H9 (cell line): Measurements from ENCODE around the gene RNF175. TPM values are rescaled to one million over a fixed set of nuclear protein-coding genes. Genes with fewer than 3 reads are reported as not detected.

Source experiments
- DNase-seq: peaks from one replicate; pipeline ENCODE4 v3.0.0-alpha.2; 2017
- H2AFZ ChIP-seq: one replicate; pipeline ENCODE4 v1.6.1; 2013; ENCODE audit warnings: mild to moderate bottlenecking, low read length, control low read depth, moderate library complexity
- H2AK5ac ChIP-seq: 2 replicates; pipeline ENCODE4 v1.6.1; 2013; ENCODE audit warnings: low read length, control low read depth, mixed read lengths; ENCODE audit not compliant: insufficient read length
- H2BK120ac ChIP-seq: one replicate; pipeline ENCODE4 v1.6.1; 2013; ENCODE audit warnings: low read depth, mild to moderate bottlenecking, low read length, control low read depth, inconsistent platforms; ENCODE audit not compliant: poor library complexity, severe bottlenecking
- H2BK12ac ChIP-seq: 2 replicates; pipeline ENCODE4 v1.6.1; 2013; ENCODE audit warnings: low read length, control low read depth, mixed read lengths, low read depth; ENCODE audit not compliant: insufficient read length
- H2BK15ac ChIP-seq: 2 replicates; pipeline ENCODE4 v1.6.1; 2013; ENCODE audit warnings: low read depth, low read length, control low read depth
- H2BK20ac ChIP-seq: one replicate; pipeline ENCODE4 v1.6.1; 2013; ENCODE audit warnings: low read depth, mild to moderate bottlenecking, low read length, control low read depth, inconsistent platforms; ENCODE audit not compliant: poor library complexity, severe bottlenecking
- H2BK5ac ChIP-seq: 2 replicates; pipeline ENCODE4 v1.6.1; 2013; ENCODE audit warnings: low read length, control low read depth, mixed read lengths; ENCODE audit not compliant: insufficient read length
- H3K14ac ChIP-seq: 2 replicates; pipeline ENCODE4 v1.6.1; 2013; ENCODE audit warnings: low read length, control low read depth; ENCODE audit not compliant: insufficient read depth
- H3K18ac ChIP-seq: 2 replicates; pipeline ENCODE4 v1.6.1; 2013; ENCODE audit warnings: low read depth, mild to moderate bottlenecking, mixed read lengths, low read length, control low read depth; ENCODE audit not compliant: insufficient read length
- H3K23ac ChIP-seq: 2 replicates; pipeline ENCODE4 v1.6.1; 2013; ENCODE audit warnings: low read length, control low read depth, mixed read lengths, low read depth; ENCODE audit not compliant: insufficient read length
- H3K23me2 ChIP-seq: 2 replicates; pipeline ENCODE4 v1.6.1; 2013; ENCODE audit warnings: low read depth, mild to moderate bottlenecking, mixed read lengths, low read length, control low read depth; ENCODE audit not compliant: insufficient read length, poor library complexity, severe bottlenecking
- H3K27ac ChIP-seq: 2 replicates; pipeline ENCODE4 v1.5.1; 2013; ENCODE audit warnings: low read length, control low read depth, mixed read lengths, low read depth; ENCODE audit not compliant: insufficient read length
- H3K27me3 ChIP-seq: 2 replicates; pipeline ENCODE4 v1.6.1; 2013; ENCODE audit warnings: low read length, control low read depth, inconsistent platforms; ENCODE audit not compliant: insufficient read depth
- H3K4ac ChIP-seq: 2 replicates; pipeline ENCODE4 v1.6.1; 2013; ENCODE audit warnings: low read depth, mild to moderate bottlenecking, control low read depth, inconsistent platforms, low read length, moderate library complexity
- H3K4me1 ChIP-seq: 2 replicates; pipeline ENCODE4 v1.6.1; 2013; ENCODE audit warnings: low read length, control low read depth, inconsistent platforms; ENCODE audit not compliant: insufficient read depth
- H3K4me2 ChIP-seq: 2 replicates; pipeline ENCODE4 v1.6.1; 2013; ENCODE audit warnings: low read length, control low read depth, mixed read lengths; ENCODE audit not compliant: insufficient read length, insufficient read depth
- H3K56ac ChIP-seq: 2 replicates; pipeline ENCODE4 v1.6.1; 2013; ENCODE audit warnings: low read depth, mild to moderate bottlenecking, mixed read lengths, low read length, control low read depth; ENCODE audit not compliant: insufficient read length
- H3K79me1 ChIP-seq: 2 replicates; pipeline ENCODE4 v1.6.1; 2013; ENCODE audit warnings: low read depth, mild to moderate bottlenecking, moderate library complexity, low read length, control low read depth, inconsistent platforms; ENCODE audit not compliant: insufficient read depth, poor library complexity, severe bottlenecking
- H3K79me2 ChIP-seq: 2 replicates; pipeline ENCODE4 v1.6.1; 2013; ENCODE audit warnings: low read length, control low read depth, inconsistent platforms; ENCODE audit not compliant: insufficient read depth
- H3K9ac ChIP-seq: 2 replicates; pipeline ENCODE4 v1.6.1; 2013; ENCODE audit warnings: low read length, control low read depth, mixed read lengths; ENCODE audit not compliant: insufficient read length; ENCODE audit errors: extremely low read depth
- H3K9me3 ChIP-seq: one replicate; pipeline ENCODE4 v1.6.1; 2013; ENCODE audit warnings: low read depth, low read length, inconsistent platforms; ENCODE audit not compliant: control insufficient read depth
- H3T11ph ChIP-seq: one replicate; pipeline ENCODE4 v1.6.1; 2013; ENCODE audit warnings: mild to moderate bottlenecking, low read length, control low read depth, inconsistent platforms
- H4K20me1 ChIP-seq: one replicate; pipeline ENCODE4 v1.6.1; 2013; ENCODE audit not compliant: control insufficient read depth, insufficient read length, insufficient read depth
- H4K5ac ChIP-seq: 2 replicates; pipeline ENCODE4 v1.6.1; 2013; ENCODE audit warnings: low read depth, mild to moderate bottlenecking, mixed read lengths, low read length, control low read depth; ENCODE audit not compliant: insufficient read length
- H4K8ac ChIP-seq: replicated peaks from 2 replicates; pipeline ENCODE4 v1.6.1; 2013; ENCODE audit warnings: low read length, control low read depth, mixed read lengths, low read depth; ENCODE audit not compliant: insufficient read length
- H4K91ac ChIP-seq: 2 replicates; pipeline ENCODE4 v1.6.1; 2013; ENCODE audit warnings: low read depth, mild to moderate bottlenecking, moderate library complexity, mixed read lengths, low read length, control low read depth; ENCODE audit not compliant: insufficient read length
- H3K27ac Mint-ChIP-seq, 3 experiments: 2 replicates in 2 of 3; 3 replicates in 1 of 3; pipeline ENCODE4 v1.8.0; 2020 to 2021; ENCODE audit warnings: mixed read lengths in 3 of 3, mild to moderate bottlenecking in 1 of 3, moderate library complexity in 1 of 3
- H3K27me3 Mint-ChIP-seq: 2 replicates; pipeline ENCODE4 v1.8.0; 2021; ENCODE audit warnings: low read depth, mild to moderate bottlenecking, moderate library complexity, mixed read lengths
- H3K36me3 Mint-ChIP-seq, 3 experiments: 2 replicates in 2 of 3; 3 replicates in 1 of 3; pipeline ENCODE4 v1.8.0; 2020 to 2021; ENCODE audit warnings: low read depth in 3 of 3, mixed read lengths in 3 of 3; ENCODE audit not compliant: insufficient read depth in 1 of 3
- H3K4me1 Mint-ChIP-seq, 2 experiments: 2 replicates each; pipeline ENCODE4 v1.8.0; 2020; ENCODE audit warnings: mixed read lengths in 2 of 2
- H3K4me3 Mint-ChIP-seq, 2 experiments: 2 replicates in 1 of 2; 3 replicates in 1 of 2; pipeline ENCODE4 v1.8.0; 2020 to 2021; ENCODE audit warnings: mild to moderate bottlenecking in 2 of 2, mixed read lengths in 2 of 2, moderate library complexity in 1 of 2
- H3K9me3 Mint-ChIP-seq, 2 experiments: 2 replicates in 1 of 2; 3 replicates in 1 of 2; pipeline ENCODE4 v1.8.0; 2020; ENCODE audit warnings: mild to moderate bottlenecking in 2 of 2, mixed read lengths in 2 of 2, moderate library complexity in 1 of 2
- WGBS: extraction: QIAGEN DNeasy Blood & Tissue Kit; methylation state at CpG from one replicate; pipeline ENCODE4 v1.1.7; 2013; ENCODE audit warnings: missing lambda C conversion rate, low lambda C conversion rate, mixed read lengths; ENCODE audit not compliant: insufficient read length; ENCODE audit errors: extremely low coverage; 5-methylcytosine and 5-hydroxymethylcytosine counted together
- total RNA-seq: library from RNA; stranded (reverse); gene quantifications from 2 replicates; pipeline ENCODE4 v1.2.1, GENCODE V29; 2021
- TF ChIP-seq, protein P1 (sequence below): fragments of 200-600 bp; sonication (generic); conservative IDR thresholded peaks from 3 replicates; pipeline ENCODE4 v1.8.0; 2021; ENCODE audit warnings: antibody characterized with exemption, mild to moderate bottlenecking

RNF175 gene
- total RNA-seq, 1 experiment from 2014 or later: 4.3 TPM

DNA sequence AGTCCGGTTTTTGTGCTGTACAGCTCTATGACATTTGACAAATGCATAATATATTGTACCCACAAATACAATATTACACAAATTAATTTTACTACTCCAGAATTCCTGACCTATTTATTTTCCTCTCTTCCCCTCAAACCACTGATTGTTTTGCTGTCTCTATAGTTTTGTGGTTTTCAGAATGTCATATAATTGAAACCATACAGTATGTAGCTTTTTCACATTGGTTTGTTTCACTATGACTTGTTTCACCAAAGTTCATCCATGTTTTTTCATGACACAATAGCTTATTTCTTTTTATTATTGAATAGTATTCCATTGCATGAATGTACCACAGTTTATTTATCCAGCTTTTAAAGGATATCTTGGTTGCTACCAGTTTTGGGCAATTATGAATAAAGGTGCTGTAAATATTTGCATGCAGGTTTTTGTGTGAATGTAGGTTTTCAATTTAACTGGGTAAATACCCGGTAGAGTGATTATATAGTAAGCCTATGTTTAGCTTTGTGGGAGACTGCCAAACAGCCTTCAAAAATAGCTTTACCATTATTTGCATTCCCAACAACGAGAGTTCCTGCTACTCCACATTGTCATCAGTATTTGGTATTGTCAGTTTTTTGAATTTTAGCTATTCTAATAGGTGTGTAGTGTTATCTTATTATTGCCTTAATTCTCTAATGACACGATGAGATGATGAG lies 25.9 kb downstream of the RNF175 start:
- H3K4me2 ChIP-seq: no peak overlapping the region
- H3K9me3 ChIP-seq: no peaks in the 10 kb centered on the region
- no peak overlapping the region for H3K23ac ChIP-seq
- H3K79me1 ChIP-seq: no peaks in the 10 kb centered on the region
- no peak overlapping the region for H2BK20ac ChIP-seq
- no peaks in the 10 kb centered on the region for H3K27me3 Mint-ChIP-seq
- H3K14ac ChIP-seq: no peak overlapping the region
- no peaks in the 10 kb centered on the region for H3K23me2 ChIP-seq
- no peaks in the 10 kb centered on the region for H3K9me3 Mint-ChIP-seq
- H3K27ac Mint-ChIP-seq: no peak overlapping the region
- WGBS: no CpG with 5 or more reads among the region's 4 CpGs
- no peak overlapping the region for H4K91ac ChIP-seq
- H2BK120ac ChIP-seq: no peak overlapping the region
- DNase-seq: no peak
- no peak overlapping the region for H2BK5ac ChIP-seq
- no peak overlapping the region for H2AFZ ChIP-seq
- no peak overlapping the region for H3K27ac ChIP-seq
- no peaks in the 10 kb centered on the region for H3K4me1 ChIP-seq
- H2BK15ac ChIP-seq: no peak overlapping the region
- no peak overlapping the region for H2AK5ac ChIP-seq
- H3K18ac ChIP-seq: no peak overlapping the region
- no peak overlapping the region for H3K4ac ChIP-seq
- H3T11ph ChIP-seq: no peak overlapping the region
- H3K36me3 Mint-ChIP-seq: peaks cover 0 to 3% (median 0%) of the 10 kb centered on the region in 3 experiments; a peak in 1 of 7 replicates
- no peak overlapping the region for H4K5ac ChIP-seq
- no peaks in the 10 kb centered on the region for H4K20me1 ChIP-seq
- TF ChIP-seq, protein P1, sequence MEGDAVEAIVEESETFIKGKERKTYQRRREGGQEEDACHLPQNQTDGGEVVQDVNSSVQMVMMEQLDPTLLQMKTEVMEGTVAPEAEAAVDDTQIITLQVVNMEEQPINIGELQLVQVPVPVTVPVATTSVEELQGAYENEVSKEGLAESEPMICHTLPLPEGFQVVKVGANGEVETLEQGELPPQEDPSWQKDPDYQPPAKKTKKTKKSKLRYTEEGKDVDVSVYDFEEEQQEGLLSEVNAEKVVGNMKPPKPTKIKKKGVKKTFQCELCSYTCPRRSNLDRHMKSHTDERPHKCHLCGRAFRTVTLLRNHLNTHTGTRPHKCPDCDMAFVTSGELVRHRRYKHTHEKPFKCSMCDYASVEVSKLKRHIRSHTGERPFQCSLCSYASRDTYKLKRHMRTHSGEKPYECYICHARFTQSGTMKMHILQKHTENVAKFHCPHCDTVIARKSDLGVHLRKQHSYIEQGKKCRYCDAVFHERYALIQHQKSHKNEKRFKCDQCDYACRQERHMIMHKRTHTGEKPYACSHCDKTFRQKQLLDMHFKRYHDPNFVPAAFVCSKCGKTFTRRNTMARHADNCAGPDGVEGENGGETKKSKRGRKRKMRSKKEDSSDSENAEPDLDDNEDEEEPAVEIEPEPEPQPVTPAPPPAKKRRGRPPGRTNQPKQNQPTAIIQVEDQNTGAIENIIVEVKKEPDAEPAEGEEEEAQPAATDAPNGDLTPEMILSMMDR: no peak
- H4K8ac ChIP-seq: no peak overlapping the region
- no peak overlapping the region for H2BK12ac ChIP-seq
- H3K79me2 ChIP-seq: no peaks in the 10 kb centered on the region
- no peak overlapping the region for H3K4me3 Mint-ChIP-seq
- H3K4me1 Mint-ChIP-seq: peaks cover 5 to 8% of the 10 kb centered on the region in 2 experiments; a peak in 3 of 4 replicates
- no peak overlapping the region for H3K9ac ChIP-seq
- H3K27me3 ChIP-seq: no peaks in the 10 kb centered on the region
- no peak overlapping the region for H3K56ac ChIP-seq
